Activated CD8-positive, alpha-beta memory T cell treated with anti-CD3 and anti-CD28 coated beads, Interleukin-2, amount 50 U/mL, for 4 hours (primary cell): ENCODE results near the gene CHCHD6.

ENCODE experiments used
- DNase-seq: peaks from one replicate; pipeline ENCODE4 v3.0.0-alpha.2; 2020

CHCHD6 gene

DNA sequence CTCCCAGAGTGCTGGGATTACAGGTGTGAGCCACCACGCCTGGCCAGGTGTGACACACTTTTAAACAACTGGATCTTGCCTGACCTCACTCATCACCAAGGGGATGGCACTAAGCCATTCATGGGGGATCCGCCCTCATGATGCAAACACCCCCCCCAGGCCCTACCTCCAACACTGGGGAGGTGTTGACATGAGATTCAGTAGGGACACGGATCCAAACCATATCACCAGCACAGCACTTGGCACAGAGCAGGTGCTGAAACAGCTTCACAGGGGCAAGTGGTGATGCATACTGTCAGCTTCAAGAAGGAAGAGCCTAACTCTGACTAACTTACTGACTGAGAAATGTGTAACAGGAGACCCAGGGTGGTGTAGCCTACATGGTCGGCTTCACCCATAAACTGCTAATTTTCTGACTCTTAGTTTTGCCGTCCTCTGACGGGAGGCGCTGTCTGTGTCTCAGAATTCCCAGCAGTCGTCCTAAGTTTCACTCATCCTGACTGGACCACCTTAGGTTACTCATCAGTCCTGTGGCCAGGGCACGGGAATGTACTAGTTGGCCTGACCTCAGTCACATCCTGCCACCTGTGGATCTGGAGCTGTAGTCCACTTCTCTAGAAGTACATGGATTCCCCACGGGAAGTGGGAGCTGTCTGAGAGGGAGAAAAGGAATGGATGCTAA lies 197.0 kb downstream of the CHCHD6 start:
- DNase-seq: no peak

DNA sequence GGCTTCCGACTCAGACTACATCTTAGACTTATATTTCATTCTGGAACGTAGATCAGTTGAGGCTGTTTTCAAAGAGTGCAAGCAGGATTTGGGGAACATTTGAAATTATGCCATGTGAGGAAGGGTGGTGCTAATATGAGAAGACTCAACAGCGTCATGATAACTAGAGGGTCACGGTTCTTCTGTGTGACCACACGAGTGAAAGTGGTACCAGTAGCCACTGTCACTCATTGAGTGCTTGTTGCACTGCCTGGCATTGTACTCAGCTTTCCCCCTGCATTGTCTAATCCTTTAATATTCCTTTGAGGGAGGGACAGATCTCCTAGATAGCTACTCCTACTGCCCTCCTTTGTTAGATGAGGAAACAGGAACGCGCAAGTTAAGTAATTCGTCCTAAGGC lies 197.6 kb downstream of the CHCHD6 start:
- no peak for DNase-seq

DNA sequence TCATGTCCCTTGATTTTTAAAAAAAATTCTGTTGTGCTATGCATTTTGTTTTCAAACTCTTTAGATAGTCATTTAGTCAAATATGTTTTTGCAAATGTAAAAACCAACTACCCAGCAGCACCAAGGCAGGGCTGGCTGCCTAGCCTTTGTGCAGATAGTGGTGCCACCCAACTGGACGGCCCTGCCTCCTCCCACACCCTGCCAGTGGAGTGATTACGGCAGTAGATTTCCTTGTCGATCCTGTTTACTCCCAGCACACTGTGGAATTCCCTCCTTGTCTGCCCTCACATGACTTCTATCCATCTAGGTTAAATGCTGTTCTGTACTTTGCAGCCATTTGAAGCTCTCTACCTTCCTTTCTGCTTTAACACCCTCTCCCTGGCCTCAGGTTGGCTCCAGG lies 199.5 kb downstream of the CHCHD6 start:
- DNase-seq: no peak

- no peak for DNase-seq
Observed at GRCh38 chr3:126907557-126907956, 203.5 kb downstream of the CHCHD6 start.

GRCh38 chr3:126908752-126909275 lies 204.8 kb downstream of the CHCHD6 start:
- no peak for DNase-seq

GRCh38 chr3:126910231-126910630 lies 206.2 kb downstream of the CHCHD6 start:
- no peak for DNase-seq

DNA sequence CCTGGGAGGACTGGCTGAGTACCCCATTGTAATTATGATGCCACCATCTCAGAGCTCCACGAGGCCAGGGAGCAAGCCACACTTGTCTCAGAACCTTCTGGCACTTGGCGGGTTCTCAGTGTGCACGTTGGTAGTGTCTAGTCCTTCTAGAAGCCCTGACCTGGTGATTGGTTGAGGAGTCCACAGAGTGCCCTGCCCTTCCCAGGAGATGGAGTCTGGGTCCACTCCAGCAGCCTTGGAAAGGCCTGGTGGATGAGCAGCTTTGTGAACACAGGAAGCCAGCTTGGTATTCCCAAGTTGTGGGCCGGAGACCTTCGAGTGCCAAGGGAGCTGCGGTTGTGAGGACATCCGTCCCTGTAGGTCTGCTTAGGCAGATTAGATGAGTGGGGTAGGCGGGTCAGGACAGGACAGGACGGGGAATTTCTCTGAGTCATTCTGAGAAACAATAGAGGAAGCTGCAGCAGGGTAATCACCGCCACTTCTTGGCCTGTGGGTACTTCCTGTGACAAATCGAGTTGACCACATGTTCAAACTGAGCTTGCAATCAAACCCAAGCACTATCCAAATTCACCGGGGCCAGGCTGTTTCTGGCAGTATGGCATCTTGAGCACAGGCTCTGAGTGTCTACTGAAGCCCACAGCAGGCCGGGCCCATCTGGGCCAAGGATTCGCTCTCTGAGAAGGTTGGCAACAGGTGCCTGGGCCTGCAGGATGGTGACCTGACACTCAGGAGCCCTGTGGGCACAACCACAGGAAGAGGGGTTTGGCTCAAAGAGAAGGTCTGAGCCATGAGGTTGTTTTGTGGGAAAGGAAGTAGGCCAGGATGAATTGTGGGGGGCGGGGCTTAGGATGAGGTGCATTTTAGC lies 207.4 kb downstream of the CHCHD6 start:
- peak; percentile 54 for DNase-seq

GRCh38 chr3:126912027-126912422 lies 208.0 kb downstream of the CHCHD6 start:
- DNase-seq: no peak

DNA sequence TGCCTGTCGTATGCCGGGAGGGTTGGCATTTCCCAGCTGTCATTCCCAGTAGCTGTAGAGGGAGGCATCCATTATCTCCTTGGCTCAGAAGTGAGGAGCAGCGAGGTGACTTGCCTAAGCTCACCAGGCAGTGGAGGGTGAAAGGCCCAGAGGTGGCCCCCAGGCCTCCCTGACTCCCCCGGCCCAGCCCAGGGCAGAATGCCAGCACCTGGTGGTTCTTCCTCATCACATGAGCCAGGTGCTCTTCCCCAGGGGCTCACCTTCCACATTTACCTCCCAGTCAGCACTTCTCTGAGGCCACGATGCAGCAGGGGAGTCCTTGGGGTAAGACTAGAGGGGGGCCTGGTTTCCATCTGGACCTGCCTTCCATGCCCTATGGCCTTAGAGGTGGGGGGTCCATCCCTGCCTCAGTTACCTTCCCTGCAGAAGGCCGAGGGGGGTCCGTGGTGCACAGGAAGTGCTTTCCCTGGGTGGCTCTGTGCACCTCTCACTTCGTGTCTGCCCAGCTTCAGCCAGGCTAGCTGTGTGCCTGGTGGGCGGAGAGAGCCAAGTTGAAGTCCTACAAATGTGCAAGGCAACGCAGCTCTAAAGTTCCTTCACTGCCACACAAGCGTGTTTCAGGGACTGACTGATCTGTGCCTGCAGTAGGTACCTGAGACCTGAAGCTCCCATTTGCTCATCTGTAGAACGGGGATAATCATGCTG lies 208.6 kb downstream of the CHCHD6 start:
- DNase-seq: no peak

DNA sequence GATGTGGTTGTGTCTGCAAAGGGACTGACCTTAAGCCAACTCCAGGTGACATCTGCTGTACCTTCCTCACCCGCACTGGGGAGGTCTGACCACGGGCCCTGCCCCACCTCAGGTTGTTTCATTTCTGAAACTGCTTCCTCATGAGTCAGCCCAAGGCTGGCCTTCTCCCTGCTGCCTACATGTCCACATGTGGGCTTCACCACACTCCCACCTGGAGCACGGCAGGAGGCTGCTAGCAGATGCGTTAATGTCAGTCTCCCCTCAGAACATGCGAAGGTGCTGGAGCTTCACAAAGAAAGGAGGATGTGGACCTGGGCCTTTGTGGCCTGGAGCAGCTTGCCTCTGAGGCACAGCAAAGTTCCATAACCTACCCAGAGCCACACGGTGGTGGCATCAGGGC lies 209.5 kb downstream of the CHCHD6 start:
- no peak for DNase-seq

DNA sequence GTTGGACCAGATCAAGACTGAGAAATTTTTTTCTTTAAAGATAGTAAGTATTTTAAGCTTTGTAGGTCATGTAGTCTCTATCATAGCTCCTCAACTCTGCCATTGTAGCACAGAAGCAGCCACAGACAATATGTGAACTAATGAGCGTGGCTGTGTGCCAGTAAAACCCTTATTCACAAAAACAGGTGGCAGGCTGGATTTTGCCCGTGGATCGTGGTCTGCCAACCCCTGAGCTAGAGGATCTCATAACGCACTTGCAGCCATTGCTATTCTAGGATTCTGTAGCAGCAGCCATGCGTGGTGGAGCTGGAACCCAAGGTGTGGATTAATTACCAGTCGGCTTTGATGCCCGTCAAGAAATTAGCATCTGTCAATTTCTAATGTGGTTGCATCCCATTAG lies 210.2 kb downstream of the CHCHD6 start:
- no peak for DNase-seq

DNA sequence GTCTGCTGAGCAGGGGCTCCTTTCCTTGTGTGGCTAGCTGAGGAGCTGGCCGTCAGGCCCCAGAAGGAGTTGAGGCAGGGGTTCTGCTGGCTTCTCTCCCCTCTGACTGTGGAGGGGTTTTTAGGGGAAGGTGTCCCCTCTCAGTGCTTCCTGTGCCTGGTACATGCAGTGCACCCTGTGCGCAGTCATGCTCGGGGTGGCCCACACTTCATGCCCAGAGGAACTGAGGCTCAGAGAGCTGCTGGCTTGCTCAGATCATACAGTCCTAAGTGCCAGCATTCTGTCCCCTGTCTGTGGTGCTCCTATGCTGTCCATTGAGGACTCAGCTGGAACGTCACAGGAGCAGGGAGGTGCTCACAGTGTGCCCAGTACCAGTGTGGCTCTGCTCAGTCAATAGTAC lies 211.0 kb downstream of the CHCHD6 start:
- no peak for DNase-seq

DNA sequence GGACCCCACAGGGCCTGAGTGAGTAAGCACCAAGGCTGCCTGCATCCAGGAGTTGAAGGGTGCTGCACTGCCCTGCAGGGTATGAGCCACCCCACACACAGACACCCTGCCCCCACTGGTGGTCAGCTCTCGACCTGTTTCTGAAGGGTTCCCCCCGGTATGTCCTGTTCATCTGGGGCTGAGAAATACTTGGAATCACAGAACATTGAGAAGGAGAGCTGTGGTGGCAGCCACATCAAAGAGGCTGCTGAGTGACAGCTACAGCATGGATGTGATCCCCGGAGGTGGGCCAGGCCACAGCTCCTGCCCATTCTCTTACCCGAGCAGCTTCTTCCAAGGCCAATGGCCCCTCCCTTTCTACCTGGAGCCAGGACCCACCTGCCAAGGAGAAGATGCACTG lies 212.5 kb downstream of the CHCHD6 start:
- no peak for DNase-seq

DNA sequence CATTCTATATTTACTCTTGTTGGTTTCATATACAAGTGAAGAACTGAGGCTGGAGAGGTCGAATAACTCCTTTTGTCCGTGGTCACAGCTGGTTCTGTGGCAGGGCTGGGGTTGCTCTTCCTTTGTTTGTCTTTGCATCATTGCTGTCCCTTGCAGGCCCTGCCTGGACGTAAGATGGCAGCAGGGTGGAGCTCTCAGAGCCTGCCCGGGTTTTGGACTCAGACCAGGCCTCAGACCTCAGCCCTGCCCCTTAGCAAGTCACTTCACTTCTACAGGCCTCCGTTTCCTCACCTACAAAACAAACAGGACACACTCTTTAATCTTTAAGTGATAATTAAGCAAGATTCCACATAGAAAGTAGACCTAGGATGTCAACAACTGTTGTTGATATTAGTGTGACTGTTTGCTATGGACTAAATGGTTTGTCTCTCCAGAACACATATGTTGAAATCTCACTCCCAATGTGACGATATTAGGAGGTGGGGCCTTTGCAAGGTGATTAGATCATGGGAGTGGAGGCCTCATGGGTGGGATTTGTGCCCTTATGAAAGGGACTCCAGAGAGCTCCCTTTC lies 213.3 kb downstream of the CHCHD6 start:
- DNase-seq: no peak

- DNase-seq: no peak
Observed at GRCh38 chr3:126918355-126918821, 214.3 kb downstream of the CHCHD6 start.

DNA sequence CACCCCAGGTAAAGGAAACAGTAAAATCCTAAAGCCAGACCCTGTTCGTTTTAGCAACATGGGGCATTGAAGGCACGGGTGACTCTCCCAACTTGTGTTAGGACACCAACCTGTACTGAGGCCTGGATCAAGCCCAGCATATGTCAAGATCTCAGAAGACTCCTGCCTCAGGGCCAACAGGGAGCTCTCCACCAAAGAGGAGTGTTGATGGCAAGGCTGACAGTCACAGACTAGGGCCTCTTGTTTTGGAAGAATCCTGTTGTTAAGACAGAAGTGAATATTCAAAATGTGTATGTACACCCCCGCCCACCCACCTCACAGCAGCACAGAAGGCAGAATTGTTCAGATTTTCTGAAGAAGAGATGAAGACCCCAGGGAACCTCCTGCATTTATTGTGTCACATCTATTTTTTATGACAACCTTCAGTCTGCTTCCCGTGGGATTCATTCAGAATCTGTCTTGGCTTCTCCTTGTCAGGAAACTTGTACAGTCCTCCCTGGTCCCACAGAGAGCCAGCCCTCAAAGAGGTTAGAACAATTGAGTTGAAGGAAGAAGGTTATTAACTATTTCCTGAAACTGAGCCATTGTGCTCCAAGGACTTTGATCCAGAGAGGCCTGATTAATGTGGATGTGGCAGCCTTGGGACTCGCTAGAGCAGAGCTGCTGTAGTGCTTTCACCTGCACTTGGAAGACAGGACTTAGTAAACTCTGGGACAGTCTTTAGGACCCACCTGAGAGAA lies 217.2 kb downstream of the CHCHD6 start:
- no peak for DNase-seq

DNA sequence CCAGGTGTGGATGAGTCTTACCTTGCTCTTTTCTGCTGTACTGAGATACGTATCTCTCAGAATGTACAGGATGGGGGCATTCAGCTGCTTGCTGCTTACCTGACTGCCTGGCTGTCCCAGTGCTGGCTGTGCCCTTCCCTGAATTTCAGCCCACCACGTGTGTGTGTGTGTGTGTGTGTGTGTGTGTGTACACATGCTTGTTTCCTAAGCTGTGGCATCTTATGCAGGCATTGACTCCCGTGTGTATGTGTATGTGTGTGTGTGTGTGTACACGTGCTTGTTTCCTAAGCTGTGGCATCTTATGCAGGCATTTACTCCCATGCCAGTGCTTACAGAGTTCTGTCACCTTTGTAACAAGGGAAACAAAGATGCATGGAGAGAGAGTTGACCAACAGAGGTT lies 218.4 kb downstream of the CHCHD6 start:
- no peak for DNase-seq

DNA sequence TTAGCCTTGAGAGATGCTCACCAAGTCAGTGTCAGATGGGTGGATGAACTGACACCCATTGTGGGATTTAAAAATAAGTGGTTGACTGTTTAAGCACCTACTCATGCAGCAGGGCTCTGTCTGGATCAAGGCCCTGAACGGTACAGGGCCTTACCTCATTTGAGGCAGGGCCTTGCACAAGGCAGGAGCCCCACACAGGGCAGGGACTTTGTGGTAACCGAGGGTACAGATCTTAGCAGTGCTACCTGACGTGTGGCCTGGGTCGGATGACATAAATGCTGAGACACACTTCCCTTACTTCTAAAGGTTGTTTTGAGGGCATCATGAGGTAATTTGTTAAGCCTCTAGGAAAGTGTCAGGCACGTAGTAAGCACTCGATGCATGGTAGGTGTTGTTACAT lies 219.4 kb downstream of the CHCHD6 start:
- no peak for DNase-seq

DNA sequence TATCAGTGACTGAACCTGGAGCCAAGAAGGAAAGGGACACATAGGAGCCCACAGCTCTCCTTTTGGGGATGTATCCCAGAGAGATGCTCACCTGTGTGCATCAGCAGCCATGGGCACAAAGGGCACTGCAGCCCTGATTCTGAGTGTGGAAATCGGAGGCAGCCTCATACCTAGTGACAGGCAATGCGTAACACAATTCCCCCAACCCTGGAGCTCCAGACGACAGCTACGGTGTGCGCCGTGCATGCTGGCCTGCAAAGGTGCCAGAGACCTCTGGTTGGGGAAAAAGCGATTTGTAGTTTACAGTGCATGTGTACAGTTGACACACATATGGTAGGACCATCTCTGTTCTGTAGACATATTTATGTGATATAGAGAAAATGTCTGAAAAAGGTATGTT lies 219.9 kb downstream of the CHCHD6 start:
- no peak for DNase-seq

- no peak for DNase-seq
Observed at GRCh38 chr3:126924458-126924857, 220.4 kb downstream of the CHCHD6 start.

GRCh38 chr3:126925411-126926171 lies 221.6 kb downstream of the CHCHD6 start:
- no peak for DNase-seq
